ENCODE data around the gene CEP63.

DNA sequence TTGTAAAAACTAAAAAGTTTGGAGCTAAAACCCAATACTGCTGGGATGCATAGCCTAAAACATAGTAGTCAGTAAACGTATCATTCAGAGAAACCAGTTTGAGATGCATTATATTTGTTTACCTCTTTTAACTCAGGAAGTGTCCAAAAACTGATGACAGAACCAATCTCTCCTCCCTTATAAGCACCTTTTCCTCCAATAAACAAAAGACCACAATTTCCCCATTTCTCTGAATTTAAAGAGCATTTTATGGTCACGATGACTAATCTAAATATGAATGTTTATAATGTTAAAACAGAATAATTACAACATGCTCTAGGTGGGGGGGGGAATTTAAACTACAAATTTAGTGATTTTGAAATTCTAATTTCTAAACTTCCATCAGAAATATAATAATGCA is 58.5 kb downstream of the CEP63 start:
- TF ChIP-seq, protein P1, sequence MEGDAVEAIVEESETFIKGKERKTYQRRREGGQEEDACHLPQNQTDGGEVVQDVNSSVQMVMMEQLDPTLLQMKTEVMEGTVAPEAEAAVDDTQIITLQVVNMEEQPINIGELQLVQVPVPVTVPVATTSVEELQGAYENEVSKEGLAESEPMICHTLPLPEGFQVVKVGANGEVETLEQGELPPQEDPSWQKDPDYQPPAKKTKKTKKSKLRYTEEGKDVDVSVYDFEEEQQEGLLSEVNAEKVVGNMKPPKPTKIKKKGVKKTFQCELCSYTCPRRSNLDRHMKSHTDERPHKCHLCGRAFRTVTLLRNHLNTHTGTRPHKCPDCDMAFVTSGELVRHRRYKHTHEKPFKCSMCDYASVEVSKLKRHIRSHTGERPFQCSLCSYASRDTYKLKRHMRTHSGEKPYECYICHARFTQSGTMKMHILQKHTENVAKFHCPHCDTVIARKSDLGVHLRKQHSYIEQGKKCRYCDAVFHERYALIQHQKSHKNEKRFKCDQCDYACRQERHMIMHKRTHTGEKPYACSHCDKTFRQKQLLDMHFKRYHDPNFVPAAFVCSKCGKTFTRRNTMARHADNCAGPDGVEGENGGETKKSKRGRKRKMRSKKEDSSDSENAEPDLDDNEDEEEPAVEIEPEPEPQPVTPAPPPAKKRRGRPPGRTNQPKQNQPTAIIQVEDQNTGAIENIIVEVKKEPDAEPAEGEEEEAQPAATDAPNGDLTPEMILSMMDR (IDR thresholded peaks at IDR 0.05; ENCODE audit: low read depth, low read length) = no peak
- TF ChIP-seq POLR2A (IDR thresholded peaks at IDR 0.05; ENCODE audit: extremely low read depth, insufficient read length) = no peak
- TF ChIP-seq MYC (IDR thresholded peaks at IDR 0.05; ENCODE audit: low read depth, low read length) = 0 out of 2 replicates have a peak, but pooled peaks have one; percentile 39
- TF ChIP-seq, protein P2, sequence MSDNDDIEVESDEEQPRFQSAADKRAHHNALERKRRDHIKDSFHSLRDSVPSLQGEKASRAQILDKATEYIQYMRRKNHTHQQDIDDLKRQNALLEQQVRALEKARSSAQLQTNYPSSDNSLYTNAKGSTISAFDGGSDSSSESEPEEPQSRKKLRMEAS (IDR thresholded peaks at IDR 0.05; ENCODE audit: low read depth, low read length) = no peak

Measured in NB4 (cell line).